HUES6 (cell line): ENCODE results near the gene GABRB3.

Experiments
- H3K27ac ChIP-seq: 2 replicates; pipeline ENCODE4 v1.7.0; 2013; ENCODE audit warnings: low read depth, mild to moderate bottlenecking, low read length, inconsistent platforms
- H3K27me3 ChIP-seq: 2 replicates; pipeline ENCODE4 v1.6.1; 2013; ENCODE audit warnings: low read length; ENCODE audit not compliant: control insufficient read depth, insufficient read depth
- H3K36me3 ChIP-seq: 2 replicates; pipeline ENCODE4 v1.6.1; 2013; ENCODE audit warnings: low read length; ENCODE audit not compliant: control insufficient read depth, insufficient read depth
- H3K4me1 ChIP-seq: 2 replicates; pipeline ENCODE4 v1.6.1; 2013; ENCODE audit warnings: low read length; ENCODE audit not compliant: control insufficient read depth, insufficient read depth
- H3K4me3 ChIP-seq: 2 replicates; pipeline ENCODE4 v1.5.1; 2013; ENCODE audit warnings: low read depth, low read length
- H3K9ac ChIP-seq: one replicate; pipeline ENCODE4 v1.6.1; 2013; ENCODE audit warnings: mild to moderate bottlenecking, low read length
- H3K9me3 ChIP-seq: 2 replicates; pipeline ENCODE4 v1.6.1; 2013; ENCODE audit warnings: low read depth, low read length; ENCODE audit not compliant: control insufficient read depth, insufficient read depth

The GABRB3 gene

GRCh38 chr15:26674467-26674866 lies 98.4 kb downstream of the GABRB3 start:
- no peaks in the 10 kb centered on the region for H3K27me3 ChIP-seq
- no peak overlapping the region for H3K4me3 ChIP-seq
- no peak overlapping the region for H3K9ac ChIP-seq
- H3K36me3 ChIP-seq, result no peaks in the 10 kb centered on the region
- H3K4me1 ChIP-seq, result peaks cover 36% of the 10 kb centered on the region
- no peaks in the 10 kb centered on the region for H3K9me3 ChIP-seq
- no peak overlapping the region for H3K27ac ChIP-seq

GRCh38 chr15:26673445-26673844 lies 99.4 kb downstream of the GABRB3 start:
- H3K27ac ChIP-seq, result no peak overlapping the region
- H3K9ac ChIP-seq, result no peak overlapping the region
- no peak overlapping the region for H3K4me3 ChIP-seq
- H3K9me3 ChIP-seq, result no peaks in the 10 kb centered on the region
- H3K27me3 ChIP-seq, result no peaks in the 10 kb centered on the region
- H3K36me3 ChIP-seq, result no peaks in the 10 kb centered on the region
- H3K4me1 ChIP-seq, result peaks cover 38% of the 10 kb centered on the region

- Histone ChIP-seq H3K27ac (no peak overlapping the region), H3K9ac (no peak overlapping the region), H3K36me3 (no peaks in the 10 kb centered on the region), H3K9me3 (no peaks in the 10 kb centered on the region), H3K27me3 (no peaks in the 10 kb centered on the region), H3K4me1 (peaks cover 44% of the 10 kb centered on the region), H3K4me3 (no peak overlapping the region)
Observed at GRCh38 chr15:26670116-26670515, 102.8 kb downstream of the GABRB3 start.

GRCh38 chr15:26667222-26667988 lies 105.5 kb downstream of the GABRB3 start:
- Histone ChIP-seq H3K9me3 (no peaks in the 10 kb centered on the region), H3K9ac (no peak overlapping the region), H3K27me3 (no peaks in the 10 kb centered on the region), H3K36me3 (no peaks in the 10 kb centered on the region), H3K4me1 (peaks cover 42% of the 10 kb centered on the region), H3K4me3 (no peak overlapping the region), H3K27ac (no peak overlapping the region)

GRCh38 chr15:26665957-26666791 lies 106.7 kb downstream of the GABRB3 start:
- Histone ChIP-seq H3K27me3 (no peaks in the 10 kb centered on the region), H3K36me3 (no peaks in the 10 kb centered on the region), H3K9ac (no peak overlapping the region), H3K4me3 (no peak overlapping the region), H3K27ac (no peak overlapping the region), H3K9me3 (no peaks in the 10 kb centered on the region), H3K4me1 (peaks cover 35% of the 10 kb centered on the region)

- no peaks in the 10 kb centered on the region for H3K27me3 ChIP-seq
- no peaks in the 10 kb centered on the region for H3K9me3 ChIP-seq
- H3K36me3 ChIP-seq, result no peaks in the 10 kb centered on the region
- H3K4me1 ChIP-seq, result peaks cover 25% of the 10 kb centered on the region
- H3K9ac ChIP-seq, result no peak overlapping the region
- H3K4me3 ChIP-seq, result no peak overlapping the region
- no peak overlapping the region for H3K27ac ChIP-seq
Observed at GRCh38 chr15:26662283-26662682, 110.6 kb downstream of the GABRB3 start.

- no peaks in the 10 kb centered on the region for H3K9me3 ChIP-seq
Observed at GRCh38 chr15:26661748-26662147, 111.1 kb downstream of the GABRB3 start.

GRCh38 chr15:26661107-26661506 lies 111.8 kb downstream of the GABRB3 start:
- Histone ChIP-seq H3K27ac (no peak overlapping the region), H3K9ac (no peak overlapping the region), H3K9me3 (no peaks in the 10 kb centered on the region), H3K4me1 (peaks cover 17% of the 10 kb centered on the region), H3K4me3 (no peak overlapping the region), H3K36me3 (no peaks in the 10 kb centered on the region), H3K27me3 (no peaks in the 10 kb centered on the region)

More at GRCh38 chr15:26661748-26662147, 111.1 kb downstream of the GABRB3 start:
- Histone ChIP-seq H3K9ac (no peak overlapping the region), H3K4me3 (no peak overlapping the region), H3K27ac (no peak overlapping the region), H3K27me3 (no peaks in the 10 kb centered on the region), H3K36me3 (no peaks in the 10 kb centered on the region), H3K4me1 (peaks cover 22% of the 10 kb centered on the region)

GRCh38 chr15:26660241-26660640 lies 112.6 kb downstream of the GABRB3 start:
- Histone ChIP-seq H3K4me3 (no peak overlapping the region), H3K9ac (no peak overlapping the region), H3K27ac (no peak overlapping the region), H3K36me3 (no peaks in the 10 kb centered on the region), H3K27me3 (no peaks in the 10 kb centered on the region), H3K9me3 (no peaks in the 10 kb centered on the region), H3K4me1 (peaks cover 17% of the 10 kb centered on the region)

GRCh38 chr15:26658290-26658689 lies 114.6 kb downstream of the GABRB3 start:
- Histone ChIP-seq H3K27me3 (no peaks in the 10 kb centered on the region), H3K9ac (no peak overlapping the region), H3K27ac (no peak overlapping the region), H3K36me3 (no peaks in the 10 kb centered on the region), H3K4me1 (peaks cover 17% of the 10 kb centered on the region), H3K9me3 (no peaks in the 10 kb centered on the region), H3K4me3 (no peak overlapping the region)

- peaks cover 21% of the 10 kb centered on the region for H3K4me1 ChIP-seq
- H3K27ac ChIP-seq, result no peak overlapping the region
- H3K9ac ChIP-seq, result no peak overlapping the region
- H3K9me3 ChIP-seq, result no peaks in the 10 kb centered on the region
- H3K4me3 ChIP-seq, result no peak overlapping the region
- no peaks in the 10 kb centered on the region for H3K36me3 ChIP-seq
- no peaks in the 10 kb centered on the region for H3K27me3 ChIP-seq
Observed at GRCh38 chr15:26656080-26656479, 116.8 kb downstream of the GABRB3 start.
